HUES6 (cell line): ENCODE data around the gene MSANTD7.
"Not testable (repeated sequence)": the region's sequence is repeated elsewhere in the genome, so short reads cannot be mapped to it uniquely, and the experiment has no call there.

ENCODE experiments used
- H3K27ac ChIP-seq: 2 replicates; pipeline ENCODE4 v1.7.0; 2013; ENCODE audit warnings: low read depth, mild to moderate bottlenecking, low read length, inconsistent platforms
- H3K27me3 ChIP-seq: 2 replicates; pipeline ENCODE4 v1.6.1; 2013; ENCODE audit warnings: low read length; ENCODE audit not compliant: control insufficient read depth, insufficient read depth
- H3K36me3 ChIP-seq: 2 replicates; pipeline ENCODE4 v1.6.1; 2013; ENCODE audit warnings: low read length; ENCODE audit not compliant: control insufficient read depth, insufficient read depth
- H3K4me1 ChIP-seq: 2 replicates; pipeline ENCODE4 v1.6.1; 2013; ENCODE audit warnings: low read length; ENCODE audit not compliant: control insufficient read depth, insufficient read depth
- H3K4me3 ChIP-seq: 2 replicates; pipeline ENCODE4 v1.5.1; 2013; ENCODE audit warnings: low read depth, low read length
- H3K9ac ChIP-seq: one replicate; pipeline ENCODE4 v1.6.1; 2013; ENCODE audit warnings: mild to moderate bottlenecking, low read length
- H3K9me3 ChIP-seq: 2 replicates; pipeline ENCODE4 v1.6.1; 2013; ENCODE audit warnings: low read depth, low read length; ENCODE audit not compliant: control insufficient read depth, insufficient read depth

Gene MSANTD7

GRCh38 chr10:14864466-14864865 lies 26.4 kb downstream of the MSANTD7 start:
- not testable (repeated sequence) for H3K4me3 ChIP-seq, H3K9me3 ChIP-seq, H3K27ac ChIP-seq, H3K4me1 ChIP-seq, H3K27me3 ChIP-seq, H3K9ac ChIP-seq
- H3K36me3 ChIP-seq = peaks cover 41% of the 10 kb centered on the region

- not testable (repeated sequence) for H3K9ac ChIP-seq, H3K9me3 ChIP-seq, H3K4me1 ChIP-seq, H3K4me3 ChIP-seq, H3K27me3 ChIP-seq, H3K27ac ChIP-seq
- H3K36me3 ChIP-seq = peaks cover 42% of the 10 kb centered on the region
Observed at GRCh38 chr10:14864871-14865270, 26.8 kb downstream of the MSANTD7 start.

GRCh38 chr10:14873090-14873760 lies 35.1 kb downstream of the MSANTD7 start:
- Histone ChIP-seq H3K4me3 (no peak overlapping the region), H3K36me3 (peaks cover 23% of the 10 kb centered on the region), H3K27ac (no peak overlapping the region), H3K9me3 (no peaks in the 10 kb centered on the region), H3K27me3 (no peaks in the 10 kb centered on the region), H3K9ac (no peak overlapping the region), H3K4me1 (peaks cover 15% of the 10 kb centered on the region)

- no peaks in the 10 kb centered on the region for H3K9me3 ChIP-seq
- no peak overlapping the region for H3K27ac ChIP-seq
- no peaks in the 10 kb centered on the region for H3K27me3 ChIP-seq
- peaks cover 6% of the 10 kb centered on the region for H3K36me3 ChIP-seq
- H3K9ac ChIP-seq = no peak overlapping the region
- no peak overlapping the region for H3K4me3 ChIP-seq
- peaks cover 18% of the 10 kb centered on the region for H3K4me1 ChIP-seq
Observed at GRCh38 chr10:14875941-14876340, 37.8 kb downstream of the MSANTD7 start.

GRCh38 chr10:14876764-14877163 lies 38.7 kb downstream of the MSANTD7 start:
- peaks cover 18% of the 10 kb centered on the region for H3K4me1 ChIP-seq

GRCh38 chr10:14878266-14879123 lies 40.4 kb downstream of the MSANTD7 start, which contains the start of gene SUV39H2:
TSS of gene SUV39H2 (plus strand) at chr10:14878866. CDS start at chr10:14878889, 23 bp downstream.
- H3K27ac ChIP-seq = peak within 1 kb of the TSS; percentile 92
- no peaks in the 10 kb centered on the region for H3K27me3 ChIP-seq
- H3K9me3 ChIP-seq = no peaks in the 10 kb centered on the region
- peak within 1 kb of the TSS; percentile 95 for H3K9ac ChIP-seq
- peaks cover 12% of the 10 kb centered on the region for H3K36me3 ChIP-seq
- H3K4me3 ChIP-seq = peak within 1 kb of the TSS; percentile 87
- peaks cover 18% of the 10 kb centered on the region for H3K4me1 ChIP-seq

More at GRCh38 chr10:14876764-14877163, 38.7 kb downstream of the MSANTD7 start:
- Histone ChIP-seq H3K36me3 (peaks cover 6% of the 10 kb centered on the region), H3K9me3 (no peaks in the 10 kb centered on the region), H3K27me3 (no peaks in the 10 kb centered on the region), H3K9ac (no peak overlapping the region), H3K4me3 (no peak overlapping the region), H3K27ac (no peak overlapping the region)

- H3K36me3 ChIP-seq = peaks cover 20% of the 10 kb centered on the region
- H3K9me3 ChIP-seq = no peaks in the 10 kb centered on the region
- H3K4me3 ChIP-seq = peak overlapping the region; percentile 87
- H3K4me1 ChIP-seq = peaks cover 18% of the 10 kb centered on the region
- peak overlapping the region; percentile 95 for H3K9ac ChIP-seq
- no peaks in the 10 kb centered on the region for H3K27me3 ChIP-seq
- peak overlapping the region; percentile 92 for H3K27ac ChIP-seq
Observed at GRCh38 chr10:14879124-14879927, 41.2 kb downstream of the MSANTD7 start.

- Histone ChIP-seq H3K9ac (peak overlapping the region; percentile 43), H3K4me1 (peaks cover 18% of the 10 kb centered on the region), H3K27ac (no peak overlapping the region), H3K9me3 (no peaks in the 10 kb centered on the region), H3K27me3 (no peaks in the 10 kb centered on the region), H3K36me3 (peaks cover 24% of the 10 kb centered on the region), H3K4me3 (peak overlapping the region; percentile 87)
Observed at GRCh38 chr10:14879928-14880193, 41.8 kb downstream of the MSANTD7 start.

- Histone ChIP-seq H3K4me1 (peaks cover 18% of the 10 kb centered on the region), H3K9ac (peak overlapping the region; percentile 43), H3K27me3 (no peaks in the 10 kb centered on the region), H3K36me3 (peaks cover 27% of the 10 kb centered on the region), H3K9me3 (no peaks in the 10 kb centered on the region), H3K27ac (no peak overlapping the region), H3K4me3 (peak overlapping the region; percentile 87)
Observed at GRCh38 chr10:14880229-14880628, 42.1 kb downstream of the MSANTD7 start.

GRCh38 chr10:14884082-14884481 lies 46.0 kb downstream of the MSANTD7 start:
- H3K27me3 ChIP-seq = no peaks in the 10 kb centered on the region

More at GRCh38 chr10:14884082-14884481, 46.0 kb downstream of the MSANTD7 start:
- no peak overlapping the region for H3K4me3 ChIP-seq
- no peaks in the 10 kb centered on the region for H3K9me3 ChIP-seq
- H3K4me1 ChIP-seq = 0 out of 2 replicates have a peak, but pooled peaks cover 2% of the 10 kb centered on the region
- H3K27ac ChIP-seq = no peak overlapping the region
- H3K9ac ChIP-seq = no peak overlapping the region
- H3K36me3 ChIP-seq = peaks cover 47% of the 10 kb centered on the region
